Measurements from ENCODE around the gene ARID3C.
A peak's percentile ranks its signal among the peaks of the same experiment; 100 is the strongest.
"Not testable (repeated sequence)": the region's sequence is repeated elsewhere in the genome, so short reads cannot be mapped to it uniquely, and the experiment has no call there.

Gene ARID3C

GRCh38 chr9:34653151-34654072 lies 24.5 kb upstream of the ARID3C start:
- peak in 6 of 56 donors; percentile 6 to 32 (median 16) for DNase-seq

GRCh38 chr9:34652602-34653000 lies 23.7 kb upstream of the ARID3C start:
- DNase-seq, result no peak

GRCh38 chr9:34651876-34652601 lies 23.2 kb upstream of the ARID3C start, which contains the start of gene IL11RA:
Gene IL11RA, plus strand, starts transcription at chr9:34652185. Its CDS starts 3,033 bp downstream, at chr9:34655218.
- DNase-seq, result peak in 53 of 56 donors; percentile 14 to 88 (median 71)

GRCh38 chr9:34651321-34651720 lies 22.5 kb upstream of the ARID3C start:
- no peak for DNase-seq

- peak in 29 of 56 donors; percentile 6 to 76 (median 26) for DNase-seq
Observed at GRCh38 chr9:34650816-34651215, 21.9 kb upstream of the ARID3C start.

- no peak for DNase-seq
Observed at GRCh38 chr9:34648673-34649072, 19.8 kb upstream of the ARID3C start.

- DNase-seq, result no peak
Observed at GRCh38 chr9:34647651-34648050, 18.8 kb upstream of the ARID3C start.

- peak in 1 of 56 donors; percentile 55 for DNase-seq
Observed at GRCh38 chr9:34647084-34647403, 18.2 kb upstream of the ARID3C start.

- peak; percentile 15 to 92 (median 78) for DNase-seq
Observed at GRCh38 chr9:34646211-34647083, 17.6 kb upstream of the ARID3C start, which contains the start of gene GALT. Gene GALT, plus strand, starts transcription at chr9:34646675. Its CDS starts 30 bp downstream, at chr9:34646705.

- DNase-seq, result no peak
Observed at GRCh38 chr9:34644766-34645314, 16.0 kb upstream of the ARID3C start.

- DNase-seq, result no peak
Observed at GRCh38 chr9:34642679-34643078, 13.8 kb upstream of the ARID3C start.

GRCh38 chr9:34639322-34639721 lies 10.5 kb upstream of the ARID3C start:
- DNase-seq, result not testable (repeated sequence)

- no peak for DNase-seq
Observed at GRCh38 chr9:34638138-34638445, 9.2 kb upstream of the ARID3C start.

- peak; percentile 60 to 96 (median 88) for DNase-seq
Observed at GRCh38 chr9:34637356-34638137, 8.7 kb upstream of the ARID3C start, which contains the start of gene SIGMAR1. Gene SIGMAR1, minus strand, starts transcription at chr9:34637787. Its CDS starts 90 bp downstream, at chr9:34637697.

GRCh38 chr9:34636791-34637355 lies 8.0 kb upstream of the ARID3C start:
- DNase-seq, result peak in 6 of 56 donors; percentile 33 to 60 (median 45)

GRCh38 chr9:34635556-34635955 lies 6.7 kb upstream of the ARID3C start:
- DNase-seq, result no peak

GRCh38 chr9:34634551-34635248 lies 5.8 kb upstream of the ARID3C start:
- DNase-seq, result no peak

GRCh38 chr9:34633851-34634550 lies 5.1 kb upstream of the ARID3C start:
- peak in 43 of 56 donors; percentile 7 to 81 (median 41) for DNase-seq
